Inflammatory macrophage treated with lipopolysaccharide for 1 hour (primary cell): ENCODE data around the gene PSMD1.
"Not testable (repeated sequence)": the region's sequence is repeated elsewhere in the genome, so short reads cannot be mapped to it uniquely, and the experiment has no call there.

Experiments
- DNase-seq, 2 donors: peaks; one replicate each; pipeline ENCODE4 v3.0.0-alpha.2; 2020 to 2022

The PSMD1 gene

GRCh38 chr2:231117922-231118613, 61.4 kb downstream of the PSMD1 start:
- DNase-seq: no peak

- DNase-seq: no peak
Observed at GRCh38 chr2:231118614-231118942, 61.9 kb downstream of the PSMD1 start.

GRCh38 chr2:231123362-231123898, 66.8 kb downstream of the PSMD1 start:
- no peak for DNase-seq

- no peak for DNase-seq
Observed at GRCh38 chr2:231124838-231125568, 68.3 kb downstream of the PSMD1 start, which contains the start of gene HTR2B. HTR2B (minus strand) TSS chr2:231125042; CDS start chr2:231123764, 1,278 bp downstream.

- DNase-seq: no peak
Observed at GRCh38 chr2:231126123-231126522, 69.5 kb downstream of the PSMD1 start.

GRCh38 chr2:231127480-231127879, 70.8 kb downstream of the PSMD1 start:
- DNase-seq: no peak

- no peak for DNase-seq
Observed at GRCh38 chr2:231127936-231128335, 71.3 kb downstream of the PSMD1 start.

- DNase-seq: no peak
Observed at GRCh38 chr2:231128541-231128940, 71.9 kb downstream of the PSMD1 start.

GRCh38 chr2:231129216-231129615, 72.5 kb downstream of the PSMD1 start:
- no peak for DNase-seq

GRCh38 chr2:231130336-231131056, 73.8 kb downstream of the PSMD1 start:
- DNase-seq: no peak

GRCh38 chr2:231132129-231132528, 75.5 kb downstream of the PSMD1 start:
- DNase-seq: no peak

- peak; percentile 30 to 45 for DNase-seq
Observed at GRCh38 chr2:231133365-231134099, 76.9 kb downstream of the PSMD1 start.

- peak; percentile 75 to 82 for DNase-seq
Observed at GRCh38 chr2:231134910-231135655, 78.4 kb downstream of the PSMD1 start.

- no peak for DNase-seq
Observed at GRCh38 chr2:231138699-231139098, 82.0 kb downstream of the PSMD1 start.

GRCh38 chr2:231139796-231140195, 83.1 kb downstream of the PSMD1 start:
- no peak for DNase-seq

- DNase-seq: not testable (repeated sequence)
Observed at GRCh38 chr2:231140808-231141207, 84.1 kb downstream of the PSMD1 start.

- no peak for DNase-seq
Observed at GRCh38 chr2:231144896-231145295, 88.2 kb downstream of the PSMD1 start.

- DNase-seq: no peak
Observed at GRCh38 chr2:231146665-231147064, 90.0 kb downstream of the PSMD1 start.

GRCh38 chr2:231152800-231153557, 96.3 kb downstream of the PSMD1 start:
- no peak for DNase-seq

GRCh38 chr2:231159306-231159705, 102.6 kb downstream of the PSMD1 start:
- DNase-seq: peak in 1 of 2 donors; percentile 22

- no peak for DNase-seq
Observed at GRCh38 chr2:231160701-231161100, 104.0 kb downstream of the PSMD1 start.
